ENCODE data around the gene NEB.

- TF ChIP-seq, protein P1, sequence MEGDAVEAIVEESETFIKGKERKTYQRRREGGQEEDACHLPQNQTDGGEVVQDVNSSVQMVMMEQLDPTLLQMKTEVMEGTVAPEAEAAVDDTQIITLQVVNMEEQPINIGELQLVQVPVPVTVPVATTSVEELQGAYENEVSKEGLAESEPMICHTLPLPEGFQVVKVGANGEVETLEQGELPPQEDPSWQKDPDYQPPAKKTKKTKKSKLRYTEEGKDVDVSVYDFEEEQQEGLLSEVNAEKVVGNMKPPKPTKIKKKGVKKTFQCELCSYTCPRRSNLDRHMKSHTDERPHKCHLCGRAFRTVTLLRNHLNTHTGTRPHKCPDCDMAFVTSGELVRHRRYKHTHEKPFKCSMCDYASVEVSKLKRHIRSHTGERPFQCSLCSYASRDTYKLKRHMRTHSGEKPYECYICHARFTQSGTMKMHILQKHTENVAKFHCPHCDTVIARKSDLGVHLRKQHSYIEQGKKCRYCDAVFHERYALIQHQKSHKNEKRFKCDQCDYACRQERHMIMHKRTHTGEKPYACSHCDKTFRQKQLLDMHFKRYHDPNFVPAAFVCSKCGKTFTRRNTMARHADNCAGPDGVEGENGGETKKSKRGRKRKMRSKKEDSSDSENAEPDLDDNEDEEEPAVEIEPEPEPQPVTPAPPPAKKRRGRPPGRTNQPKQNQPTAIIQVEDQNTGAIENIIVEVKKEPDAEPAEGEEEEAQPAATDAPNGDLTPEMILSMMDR (IDR thresholded peaks at IDR 0.05; ENCODE audit: poor library complexity, severe bottlenecking) = no peak
- TF ChIP-seq POLR2AphosphoS5 (IDR thresholded peaks at IDR 0.05) (no peak), MXI1 (conservative IDR thresholded peaks at IDR 0.05; ENCODE audit: poor library complexity, severe bottlenecking) (no peak), EZH2 (IDR thresholded peaks at IDR 0.05; ENCODE audit: borderline replicate concordance, insufficient read depth, low read length, poor library complexity, severe bottlenecking) (no peak), RAD21 (conservative IDR thresholded peaks at IDR 0.05) (no peak), SMC3 (conservative IDR thresholded peaks at IDR 0.05; ENCODE audit: poor library complexity) (no peak), TAF1 (IDR thresholded peaks at IDR 0.05; ENCODE audit: low read depth) (no peak), EP300 (conservative IDR thresholded peaks at IDR 0.05; ENCODE audit: poor library complexity, severe bottlenecking) (no peak)
- TF ChIP-seq, protein P2, sequence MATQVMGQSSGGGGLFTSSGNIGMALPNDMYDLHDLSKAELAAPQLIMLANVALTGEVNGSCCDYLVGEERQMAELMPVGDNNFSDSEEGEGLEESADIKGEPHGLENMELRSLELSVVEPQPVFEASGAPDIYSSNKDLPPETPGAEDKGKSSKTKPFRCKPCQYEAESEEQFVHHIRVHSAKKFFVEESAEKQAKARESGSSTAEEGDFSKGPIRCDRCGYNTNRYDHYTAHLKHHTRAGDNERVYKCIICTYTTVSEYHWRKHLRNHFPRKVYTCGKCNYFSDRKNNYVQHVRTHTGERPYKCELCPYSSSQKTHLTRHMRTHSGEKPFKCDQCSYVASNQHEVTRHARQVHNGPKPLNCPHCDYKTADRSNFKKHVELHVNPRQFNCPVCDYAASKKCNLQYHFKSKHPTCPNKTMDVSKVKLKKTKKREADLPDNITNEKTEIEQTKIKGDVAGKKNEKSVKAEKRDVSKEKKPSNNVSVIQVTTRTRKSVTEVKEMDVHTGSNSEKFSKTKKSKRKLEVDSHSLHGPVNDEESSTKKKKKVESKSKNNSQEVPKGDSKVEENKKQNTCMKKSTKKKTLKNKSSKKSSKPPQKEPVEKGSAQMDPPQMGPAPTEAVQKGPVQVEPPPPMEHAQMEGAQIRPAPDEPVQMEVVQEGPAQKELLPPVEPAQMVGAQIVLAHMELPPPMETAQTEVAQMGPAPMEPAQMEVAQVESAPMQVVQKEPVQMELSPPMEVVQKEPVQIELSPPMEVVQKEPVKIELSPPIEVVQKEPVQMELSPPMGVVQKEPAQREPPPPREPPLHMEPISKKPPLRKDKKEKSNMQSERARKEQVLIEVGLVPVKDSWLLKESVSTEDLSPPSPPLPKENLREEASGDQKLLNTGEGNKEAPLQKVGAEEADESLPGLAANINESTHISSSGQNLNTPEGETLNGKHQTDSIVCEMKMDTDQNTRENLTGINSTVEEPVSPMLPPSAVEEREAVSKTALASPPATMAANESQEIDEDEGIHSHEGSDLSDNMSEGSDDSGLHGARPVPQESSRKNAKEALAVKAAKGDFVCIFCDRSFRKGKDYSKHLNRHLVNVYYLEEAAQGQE (IDR thresholded peaks at IDR 0.05; ENCODE audit: borderline replicate concordance) = no peak
Measured at GRCh38 chr2:151627353-151627752, 106.9 kb downstream of the NEB start.
